ENCODE results near the gene PCDHGA11. TPM values are rescaled to one million over a fixed set of nuclear protein-coding genes. Genes with fewer than 3 reads are reported as not detected.

Gene PCDHGA11
- total and polyA plus RNA-seq, 9 of the 15 experiments (the other 6 are each of a cell fraction or from before 2014, with no cell fraction given) = 0.04 to 0.07 (median 0.04) TPM; not detected in 4

- Histone ChIP-seq H3K27ac (ENCODE audit: extremely low read depth, low read depth, low read length) (no peak overlapping the region), H3K9me1 (ENCODE audit: control insufficient read depth, insufficient read depth, low read length) (no peaks in the 10 kb centered on the region), H3K9ac (ENCODE audit: insufficient read depth in 1 of 2, low read depth in 2 of 2, low read length in 2 of 2) (no peak overlapping the region), H3K36me3 (ENCODE audit: control insufficient read depth, insufficient read depth, low read length) (no peaks in the 10 kb centered on the region), H3K79me2 (ENCODE audit: control insufficient read depth, insufficient read depth, low read length) (no peaks in the 10 kb centered on the region), H3K4me2 (ENCODE audit: insufficient read depth, low read length) (no peak overlapping the region), H3K27me3 (ENCODE audit: control insufficient read depth in 2 of 2, insufficient read depth in 2 of 2, low read length in 2 of 2) (peaks cover 0 to 16% of the 10 kb centered on the region in 2 experiments; a peak in 2 of 5 replicates), H3K9me3 (replicated peaks; ENCODE audit: control insufficient read depth, insufficient read depth, low read depth, low read length) (no peaks in the 10 kb centered on the region), H2AFZ (ENCODE audit: low read depth, low read length) (no peak overlapping the region), H3K4me1 (replicated peaks in 1 of 2; ENCODE audit: control insufficient read depth in 2 of 2, insufficient read depth in 2 of 2, low read length in 2 of 2) (peaks cover 0 to 6% of the 10 kb centered on the region in 2 experiments; a peak in 1 of 5 replicates), H4K20me1 (replicated peaks; ENCODE audit: control insufficient read depth, insufficient read depth, low read length) (no peaks in the 10 kb centered on the region), H3K4me3 (no peak overlapping the region)
- CTCF ChIA-PET (ENCODE audit: low intra/inter-chr PET ratio) = no interaction called here
- intact Hi-C loops (cut with micrococcal nuclease) (no loop called here), in situ Hi-C loops (cut with MboI) (no loop called here)
- no TSS peak for BruUV-seq (replicated peaks)
- DNase-seq (ENCODE audit: extremely low read depth in 1 of 4, low spot score in 3 of 4) (no peak), ATAC-seq (no peak), FAIRE-seq (no peak)
- no peak for TF ChIP-seq TRIM24 (IDR thresholded peaks at IDR 0.05)
- 0 out of 2 replicates have a peak, but pooled peaks have one; percentile 19 for TF ChIP-seq L3MBTL2 (IDR thresholded peaks at IDR 0.05)
- POLR2A ChIA-PET = interaction anchor here (0.6 to 1.3 kb wide), 3 partner anchors 34 to 687 kb away, joined by 3 read pairs; partner anchors contain the start of gene PCDHGC5
- WGBS (ENCODE audit: insufficient coverage, low coverage, missing lambda C conversion rate) = 17% methylated on average over 45 of the region's 50 CpGs
Observed at GRCh38 chr5:141441571-141442170, 20.8 kb downstream of the PCDHGA11 start.

- Histone ChIP-seq H3K79me2 (ENCODE audit: control insufficient read depth, insufficient read depth, low read length) (no peaks in the 10 kb centered on the region), H3K9ac (ENCODE audit: insufficient read depth in 1 of 2, low read depth in 2 of 2, low read length in 2 of 2) (no peak overlapping the region), H3K27ac (ENCODE audit: extremely low read depth, low read depth, low read length) (no peak overlapping the region), H3K4me3 (no peak overlapping the region), H3K27me3 (ENCODE audit: control insufficient read depth in 2 of 2, insufficient read depth in 2 of 2, low read length in 2 of 2) (no peaks in the 10 kb centered on the region), H3K9me3 (replicated peaks; ENCODE audit: control insufficient read depth, insufficient read depth, low read depth, low read length) (no peaks in the 10 kb centered on the region), H2AFZ (ENCODE audit: low read depth, low read length) (no peak overlapping the region), H3K9me1 (ENCODE audit: control insufficient read depth, insufficient read depth, low read length) (no peaks in the 10 kb centered on the region), H4K20me1 (replicated peaks; ENCODE audit: control insufficient read depth, insufficient read depth, low read length) (no peaks in the 10 kb centered on the region), H3K4me1 (replicated peaks in 1 of 2; ENCODE audit: control insufficient read depth in 2 of 2, insufficient read depth in 2 of 2, low read length in 2 of 2) (no peaks in the 10 kb centered on the region), H3K4me2 (ENCODE audit: insufficient read depth, low read length) (no peak overlapping the region), H3K36me3 (ENCODE audit: control insufficient read depth, insufficient read depth, low read length) (no peaks in the 10 kb centered on the region)
- FAIRE-seq = no peak
- ChIA-PET POLR2A (no interaction called here), CTCF (ENCODE audit: low intra/inter-chr PET ratio) (no interaction called here)
- TF ChIP-seq PPARD (CRISPR knock-in tag; IDR thresholded peaks at IDR 0.05) = no peak
- no peak for ATAC-seq
- DNase-seq (ENCODE audit: extremely low read depth in 1 of 4, low spot score in 3 of 4) = no peak
- in situ Hi-C loops (cut with MboI) = no loop called here
- BruUV-seq (replicated peaks) = no TSS peak
- WGBS (ENCODE audit: insufficient coverage, low coverage, missing lambda C conversion rate) = 2% methylated on average over 3 of the region's 3 CpGs
- intact Hi-C loops (cut with micrococcal nuclease) = no loop called here
Observed at GRCh38 chr5:141465351-141465750, 44.5 kb downstream of the PCDHGA11 start.

Other genes with a start within 250 kb of the PCDHGA11 start
Only the 7 nearest of the 37 such genes appear.
- gene PCDHGA8, start 28.4 kb upstream of the PCDHGA11 start, total RNA-seq (2014; rRNA removed) = 0.04 and 0.09 TPM in 2 replicates
- 0.04 and 0.06 TPM in 2 replicates for gene PCDHGA8, start 28.4 kb upstream of the PCDHGA11 start, total RNA-seq (2014; rRNA removed; fragmentation: Illumina TruSeq; extraction: Trizol)
- 0.08 and 0.11 TPM in 2 replicates for gene PCDHGA8, start 28.4 kb upstream of the PCDHGA11 start, total RNA-seq (2015; rRNA removed; fragmentation: Illumina TruSeq; extraction: Trizol)
- gene PCDHGA8, start 28.4 kb upstream of the PCDHGA11 start, total RNA-seq (2021) = 0.07 and 0.18 TPM in 2 replicates
- 0.01 and 0.07 TPM in 2 replicates for gene PCDHGA8, start 28.4 kb upstream of the PCDHGA11 start, polyA plus RNA-seq (2011; rRNA removed)
- 0.06 and 0.10 TPM in 2 replicates for gene PCDHGA8, start 28.4 kb upstream of the PCDHGA11 start, polyA plus RNA-seq (2014; fragmentation: Illumina TruSeq; extraction: Trizol)
- not detected for gene PCDHGA8, start 28.4 kb upstream of the PCDHGA11 start, polyA plus RNA-seq (2014; fragmentation: Nextera tagmentation; extraction: Ambion mirVana)
- 0.07 and 0.13 TPM in 2 replicates for gene PCDHGA8, start 28.4 kb upstream of the PCDHGA11 start, polyA plus RNA-seq (2014; rRNA removed)
- gene PCDHGB5, start 23.1 kb upstream of the PCDHGA11 start, total RNA-seq (2014; rRNA removed) = 0.05 TPM in 1 of 2 replicates, not detected in the other
- gene PCDHGB5, start 23.1 kb upstream of the PCDHGA11 start, total RNA-seq (2014; rRNA removed; fragmentation: Illumina TruSeq; extraction: Trizol) = 0.13 and 0.15 TPM in 2 replicates
- gene PCDHGB5, start 23.1 kb upstream of the PCDHGA11 start, total RNA-seq (2015; rRNA removed; fragmentation: Illumina TruSeq; extraction: Trizol) = 0.11 and 0.19 TPM in 2 replicates
- 0.18 and 0.29 TPM in 2 replicates for gene PCDHGB5, start 23.1 kb upstream of the PCDHGA11 start, total RNA-seq (2021)
- 0.21 TPM in 1 of 2 replicates, not detected in the other for gene PCDHGB5, start 23.1 kb upstream of the PCDHGA11 start, polyA plus RNA-seq (2011; rRNA removed)
- 0.07 and 0.14 TPM in 2 replicates for gene PCDHGB5, start 23.1 kb upstream of the PCDHGA11 start, polyA plus RNA-seq (2014; fragmentation: Illumina TruSeq; extraction: Trizol)
- not detected for gene PCDHGB5, start 23.1 kb upstream of the PCDHGA11 start, polyA plus RNA-seq (2014; fragmentation: Nextera tagmentation; extraction: Ambion mirVana)
- 0.12 and 0.16 TPM in 2 replicates for gene PCDHGB5, start 23.1 kb upstream of the PCDHGA11 start, polyA plus RNA-seq (2014; rRNA removed)
- 0.09 TPM in 1 of 2 replicates, not detected in the other for gene PCDHGA9, start 18.3 kb upstream of the PCDHGA11 start, total RNA-seq (2014; rRNA removed)
- gene PCDHGA9, start 18.3 kb upstream of the PCDHGA11 start, total RNA-seq (2014; rRNA removed; fragmentation: Illumina TruSeq; extraction: Trizol) = 0.06 and 0.15 TPM in 2 replicates
- 0.11 TPM in 2 replicates for gene PCDHGA9, start 18.3 kb upstream of the PCDHGA11 start, total RNA-seq (2015; rRNA removed; fragmentation: Illumina TruSeq; extraction: Trizol)
- 0.18 and 0.20 TPM in 2 replicates for gene PCDHGA9, start 18.3 kb upstream of the PCDHGA11 start, total RNA-seq (2021)
- 0.11 TPM in 1 of 2 replicates, not detected in the other for gene PCDHGA9, start 18.3 kb upstream of the PCDHGA11 start, polyA plus RNA-seq (2011; rRNA removed)
- gene PCDHGA9, start 18.3 kb upstream of the PCDHGA11 start, polyA plus RNA-seq (2014; fragmentation: Illumina TruSeq; extraction: Trizol) = 0.07 TPM in 1 of 2 replicates, not detected in the other
- gene PCDHGA9, start 18.3 kb upstream of the PCDHGA11 start, polyA plus RNA-seq (2014; fragmentation: Nextera tagmentation; extraction: Ambion mirVana) = not detected
- 0.03 TPM in 1 of 2 replicates, not detected in the other for gene PCDHGA9, start 18.3 kb upstream of the PCDHGA11 start, polyA plus RNA-seq (2014; rRNA removed)
- gene PCDHGB6, start 13.0 kb upstream of the PCDHGA11 start, total RNA-seq (2014; rRNA removed) = 0.09 TPM in 1 of 2 replicates, not detected in the other
- gene PCDHGB6, start 13.0 kb upstream of the PCDHGA11 start, total RNA-seq (2014; rRNA removed; fragmentation: Illumina TruSeq; extraction: Trizol) = 0.06 and 0.07 TPM in 2 replicates
- 0.08 and 0.11 TPM in 2 replicates for gene PCDHGB6, start 13.0 kb upstream of the PCDHGA11 start, total RNA-seq (2015; rRNA removed; fragmentation: Illumina TruSeq; extraction: Trizol)
- gene PCDHGB6, start 13.0 kb upstream of the PCDHGA11 start, total RNA-seq (2021) = 0.11 TPM in 2 replicates
- gene PCDHGB6, start 13.0 kb upstream of the PCDHGA11 start, polyA plus RNA-seq (2011; rRNA removed) = 0.01 and 0.04 TPM in 2 replicates
- not detected in 2 replicates for gene PCDHGB6, start 13.0 kb upstream of the PCDHGA11 start, polyA plus RNA-seq (2014; fragmentation: Illumina TruSeq; extraction: Trizol)
- gene PCDHGB6, start 13.0 kb upstream of the PCDHGA11 start, polyA plus RNA-seq (2014; fragmentation: Nextera tagmentation; extraction: Ambion mirVana) = under 1 TPM; 0.01 to 0.03 TPM
- gene PCDHGB6, start 13.0 kb upstream of the PCDHGA11 start, polyA plus RNA-seq (2014; rRNA removed) = 0.07 TPM in 1 of 2 replicates, not detected in the other
- gene PCDHGA10, start 8.1 kb upstream of the PCDHGA11 start, total RNA-seq (2014; rRNA removed) = 0.04 and 0.05 TPM in 2 replicates
- gene PCDHGA10, start 8.1 kb upstream of the PCDHGA11 start, total RNA-seq (2014; rRNA removed; fragmentation: Illumina TruSeq; extraction: Trizol) = 0.06 and 0.07 TPM in 2 replicates
- gene PCDHGA10, start 8.1 kb upstream of the PCDHGA11 start, total RNA-seq (2015; rRNA removed; fragmentation: Illumina TruSeq; extraction: Trizol) = 0.08 and 0.11 TPM in 2 replicates
- 0.07 and 0.13 TPM in 2 replicates for gene PCDHGA10, start 8.1 kb upstream of the PCDHGA11 start, total RNA-seq (2021)
- gene PCDHGA10, start 8.1 kb upstream of the PCDHGA11 start, polyA plus RNA-seq (2011; rRNA removed) = 0.03 TPM in 1 of 2 replicates, not detected in the other
- gene PCDHGA10, start 8.1 kb upstream of the PCDHGA11 start, polyA plus RNA-seq (2014; fragmentation: Illumina TruSeq; extraction: Trizol) = 0.06 TPM in 1 of 2 replicates, not detected in the other
- under 1 TPM; 0.01 to 0.04 TPM for gene PCDHGA10, start 8.1 kb upstream of the PCDHGA11 start, polyA plus RNA-seq (2014; fragmentation: Nextera tagmentation; extraction: Ambion mirVana)
- gene PCDHGA10, start 8.1 kb upstream of the PCDHGA11 start, polyA plus RNA-seq (2014; rRNA removed) = 0.01 TPM in 1 of 2 replicates, not detected in the other
- 0.04 TPM in 1 of 2 replicates, not detected in the other for gene PCDHGB7, start 3.4 kb upstream of the PCDHGA11 start, total RNA-seq (2014; rRNA removed)
- not detected in 2 replicates for gene PCDHGB7, start 3.4 kb upstream of the PCDHGA11 start, total RNA-seq (2014; rRNA removed; fragmentation: Illumina TruSeq; extraction: Trizol)
- 0.08 TPM in 1 of 2 replicates, not detected in the other for gene PCDHGB7, start 3.4 kb upstream of the PCDHGA11 start, total RNA-seq (2015; rRNA removed; fragmentation: Illumina TruSeq; extraction: Trizol)
- 0.04 and 0.09 TPM in 2 replicates for gene PCDHGB7, start 3.4 kb upstream of the PCDHGA11 start, total RNA-seq (2021)
- gene PCDHGB7, start 3.4 kb upstream of the PCDHGA11 start, polyA plus RNA-seq (2011; rRNA removed) = not detected in 2 replicates
- gene PCDHGB7, start 3.4 kb upstream of the PCDHGA11 start, polyA plus RNA-seq (2014; fragmentation: Illumina TruSeq; extraction: Trizol) = not detected in 2 replicates
- gene PCDHGB7, start 3.4 kb upstream of the PCDHGA11 start, polyA plus RNA-seq (2014; fragmentation: Nextera tagmentation; extraction: Ambion mirVana) = not detected
- not detected in 2 replicates for gene PCDHGB7, start 3.4 kb upstream of the PCDHGA11 start, polyA plus RNA-seq (2014; rRNA removed)
- gene PCDHGA12, start 9.5 kb downstream of the PCDHGA11 start, total RNA-seq (2014; rRNA removed) = not detected in 2 replicates
- gene PCDHGA12, start 9.5 kb downstream of the PCDHGA11 start, total RNA-seq (2014; rRNA removed; fragmentation: Illumina TruSeq; extraction: Trizol) = not detected in 2 replicates
- gene PCDHGA12, start 9.5 kb downstream of the PCDHGA11 start, total RNA-seq (2015; rRNA removed; fragmentation: Illumina TruSeq; extraction: Trizol) = not detected in 2 replicates
- 0.13 TPM in 1 of 2 replicates, not detected in the other for gene PCDHGA12, start 9.5 kb downstream of the PCDHGA11 start, total RNA-seq (2021)
- 0.03 TPM in 1 of 2 replicates, not detected in the other for gene PCDHGA12, start 9.5 kb downstream of the PCDHGA11 start, polyA plus RNA-seq (2011; rRNA removed)
- gene PCDHGA12, start 9.5 kb downstream of the PCDHGA11 start, polyA plus RNA-seq (2014; fragmentation: Illumina TruSeq; extraction: Trizol) = not detected in 2 replicates
- gene PCDHGA12, start 9.5 kb downstream of the PCDHGA11 start, polyA plus RNA-seq (2014; fragmentation: Nextera tagmentation; extraction: Ambion mirVana) = not detected
- gene PCDHGA12, start 9.5 kb downstream of the PCDHGA11 start, polyA plus RNA-seq (2014; rRNA removed) = not detected in 2 replicates